Measurements from ENCODE around the gene TMEM141.

TMEM141 gene

GRCh38 chr9:136804509-136805206 lies 13.5 kb downstream of the TMEM141 start:
- no peak for DNase-seq (ENCODE audit: low spot score)
- H3K27ac ChIP-seq, result peak overlapping the region; percentile 91
- ChIA-PET POLR2A (ENCODE audit: low non-redundant PET) (interaction anchor here (0.6 kb wide), 1 partner anchor 15 kb away, joined by 3 read pairs; no protein-coding TSS in a partner anchor), CTCF (interaction anchor here (0.9 to 3.4 kb wide), 3 partner anchors 12 to 242 kb away, joined by 3 to 16 read pairs (median 4); partner anchors contain the start of gene TMEM141)
- no peak for TF ChIP-seq CTCF (conservative IDR thresholded peaks at IDR 0.05; ENCODE audit: low read depth)

GRCh38 chr9:136805207-136805740 lies 14.1 kb downstream of the TMEM141 start:
- H3K27ac ChIP-seq, result peak overlapping the region; percentile 91
- POLR2A ChIA-PET (ENCODE audit: low non-redundant PET), result interaction anchor here (0.7 kb wide), 1 partner anchor 27 kb away, joined by 3 read pairs; no protein-coding TSS in a partner anchor
- no peak for TF ChIP-seq CTCF (conservative IDR thresholded peaks at IDR 0.05; ENCODE audit: low read depth)
- DNase-seq (ENCODE audit: low spot score), result no peak
- CTCF ChIA-PET, result interaction anchor here (1.4 to 3.4 kb wide), 2 partner anchors 10 to 13 kb away, joined by 5 to 16 read pairs; partner anchors contain the start of gene TMEM141

- no peak for TF ChIP-seq CTCF (conservative IDR thresholded peaks at IDR 0.05; ENCODE audit: low read depth)
- ChIA-PET CTCF (interaction anchor here (1.4 to 3.4 kb wide), 2 partner anchors 9 to 14 kb away, joined by 5 to 16 read pairs; partner anchors contain the start of gene TMEM141), POLR2A (ENCODE audit: low non-redundant PET) (interaction anchor here (0.7 to 1.4 kb wide), 2 partner anchors 14 to 26 kb away, joined by 3 to 5 read pairs; no protein-coding TSS in a partner anchor)
- peak overlapping the region; percentile 91 for H3K27ac ChIP-seq
- DNase-seq (ENCODE audit: low spot score), result no peak
Observed at GRCh38 chr9:136806067-136806466, 14.9 kb downstream of the TMEM141 start.

GRCh38 chr9:136806631-136807201 lies 15.6 kb downstream of the TMEM141 start:
- H3K27ac ChIP-seq, result peak overlapping the region; percentile 91
- TF ChIP-seq CTCF (conservative IDR thresholded peaks at IDR 0.05; ENCODE audit: low read depth), result no peak
- ChIA-PET CTCF (interaction anchor here (0.6 to 3.4 kb wide), 4 partner anchors 9 to 228 kb away, joined by 3 to 16 read pairs (median 4); partner anchors contain the start of gene TMEM141), POLR2A (ENCODE audit: low non-redundant PET) (interaction anchor here (0.6 to 1.4 kb wide), 2 partner anchors 10 to 14 kb away, joined by 5 to 6 read pairs; no protein-coding TSS in a partner anchor)
- DNase-seq (ENCODE audit: low spot score), result no peak

GRCh38 chr9:136807281-136808074 lies 16.3 kb downstream of the TMEM141 start, which contains the start of gene RABL6:
Gene RABL6 (plus strand): TSS chr9:136807948. CDS start chr9:136808197, 249 bp downstream.
- POLR2A ChIA-PET (ENCODE audit: low non-redundant PET), result interaction anchor here (0.6 to 1.4 kb wide), 3 partner anchors 9 to 15 kb away, joined by 5 to 8 read pairs (median 6); no protein-coding TSS in a partner anchor
- CTCF ChIA-PET, result interaction anchor here (0.6 to 3.4 kb wide), 4 partner anchors 15 to 227 kb away, joined by 3 to 16 read pairs (median 4); partner anchors contain the start of gene TMEM141
- peak; percentile 97 for DNase-seq (ENCODE audit: low spot score)
- no peak for TF ChIP-seq CTCF (conservative IDR thresholded peaks at IDR 0.05; ENCODE audit: low read depth)
- H3K27ac ChIP-seq, result peak within 1 kb of the TSS; percentile 91
